H1 (cell line): ENCODE results near the gene FHIT. TPM values are rescaled to one million over a fixed set of nuclear protein-coding genes. Genes with fewer than 3 reads are reported as not detected.

ENCODE experiments used
- CTCF ChIA-PET: fragments of 300-600 bp; sonication (Branson Sonifier 250); formaldehyde crosslinking; loops from one replicate; lab custom pipeline; 2021; ENCODE audit not compliant: partially characterized antibody; lab: Charles Lee
- POLR2A ChIA-PET: fragments of 300-600 bp; sonication (Branson Sonifier 250); formaldehyde crosslinking; loops from one replicate; lab custom pipeline; 2021; ENCODE audit warnings: inconsistent platforms; ENCODE audit not compliant: partially characterized antibody; lab: Charles Lee
- DNase-seq, 2 experiments: peaks; one replicate each; pipeline versions ENCODE4 v3.0.0 to v3.0.0-alpha.2; 2010 to 2022; ENCODE audit warnings: low spot score in 2 of 2, low read depth in 1 of 2, mixed read lengths in 1 of 2
- FAIRE-seq: peaks from 2 replicates; lab custom pipeline; 2011; peaks lifted over from hg19 to GRCh38; lab: Jason Lieb, UNC
- H2AFZ ChIP-seq: 2 replicates; pipeline ENCODE4 v1.8.1; 2012; ENCODE audit warnings: low read length, inconsistent platforms
- H2AK5ac ChIP-seq: 2 replicates; pipeline ENCODE4 v1.6.1; 2013; ENCODE audit warnings: low read depth, low read length
- H2BK120ac ChIP-seq: replicated peaks from 2 replicates; pipeline ENCODE3; 2013; ENCODE audit warnings: low read depth, low read length, inconsistent platforms
- H2BK12ac ChIP-seq: 2 replicates; pipeline ENCODE4 v1.6.1; 2013; ENCODE audit warnings: low read depth, low read length
- H2BK15ac ChIP-seq: 2 replicates; pipeline ENCODE4 v1.6.1; 2013; ENCODE audit warnings: low read length
- H2BK20ac ChIP-seq: 2 replicates; pipeline ENCODE4 v1.6.1; 2013; ENCODE audit warnings: low read length
- H2BK5ac ChIP-seq: 2 replicates; pipeline ENCODE4 v1.6.1; 2013; ENCODE audit warnings: low read depth, low read length
- H3K14ac ChIP-seq: 2 replicates; pipeline ENCODE4 v1.6.1; 2013; ENCODE audit warnings: inconsistent platforms; ENCODE audit not compliant: insufficient read length
- H3K18ac ChIP-seq: 2 replicates; pipeline ENCODE4 v1.6.1; 2013; ENCODE audit warnings: low read length; ENCODE audit errors: extremely low read depth
- H3K23ac ChIP-seq: 2 replicates; pipeline ENCODE4 v1.6.1; 2013; ENCODE audit warnings: inconsistent platforms; ENCODE audit not compliant: insufficient read length
- H3K23me2 ChIP-seq: 2 replicates; pipeline ENCODE4 v1.6.1; 2013; ENCODE audit warnings: low read depth, low read length
- H3K27ac ChIP-seq: 2 replicates; pipeline ENCODE4 v1.6.1; 2011; ENCODE audit warnings: low read depth, low read length, inconsistent platforms
- H3K27me3 ChIP-seq, 4 experiments: replicated peaks in 1 of 4; 1 replicate in 1 of 4; 2 replicates in 3 of 4; pipeline versions ENCODE4 v1.6.1 to v1.8.1; 2011 to 2013; ENCODE audit warnings: low read length in 3 of 4, mild to moderate bottlenecking in 3 of 4, inconsistent platforms in 2 of 4, mixed read lengths in 2 of 4, moderate library complexity in 1 of 4; ENCODE audit not compliant: control insufficient read depth in 3 of 4, insufficient read depth in 3 of 4; ENCODE audit errors: extremely low read depth in 1 of 4
- H3K36me3 ChIP-seq, 4 experiments: 2 replicates each; pipeline versions ENCODE4 v1.6.1 to v1.8.1; 2011 to 2013; ENCODE audit warnings: mild to moderate bottlenecking in 4 of 4, low read length in 3 of 4, moderate library complexity in 2 of 4, control low read depth in 1 of 4, inconsistent platforms in 1 of 4; ENCODE audit not compliant: insufficient read depth in 4 of 4, control insufficient read depth in 2 of 4
- H3K4ac ChIP-seq: replicated peaks from 2 replicates; pipeline ENCODE3; 2013; ENCODE audit warnings: low read length, low read depth, mixed read lengths, inconsistent platforms; ENCODE audit not compliant: insufficient read length
- H3K4me1 ChIP-seq, 4 experiments: replicated peaks in 1 of 4; 1 replicate in 1 of 4; 2 replicates in 3 of 4; pipeline versions ENCODE4 v1.6.1 to v1.8.1; 2011 to 2013; ENCODE audit warnings: low read length in 3 of 4, inconsistent platforms in 2 of 4, mixed read lengths in 1 of 4; ENCODE audit not compliant: insufficient read depth in 4 of 4, control insufficient read depth in 3 of 4
- H3K4me2 ChIP-seq, 2 experiments: 2 replicates each; pipeline versions ENCODE4 v1.6.1 to v1.8.1; 2011 to 2013; ENCODE audit warnings: low read depth in 2 of 2, low read length in 2 of 2, control low read depth in 1 of 2, inconsistent platforms in 1 of 2, mild to moderate bottlenecking in 1 of 2; ENCODE audit not compliant: insufficient read depth in 1 of 2
- H3K4me3 ChIP-seq, 4 experiments: fragments of 200-600, 300-600 bp in 1 of 4; sonication (generic), shearing (Covaris generic), sonication (Bioruptor Twin) in 1 of 4; 2 replicates each; pipeline versions ENCODE4 v1.5.1 to v1.8.1; 2011 to 2016; ENCODE audit warnings: low read length in 4 of 4, low read depth in 3 of 4, control low read depth in 2 of 4, inconsistent platforms in 2 of 4, mild to moderate bottlenecking in 2 of 4, mixed read lengths in 1 of 4, moderate library complexity in 1 of 4; ENCODE audit not compliant: insufficient read depth in 2 of 4; ENCODE audit errors: extremely low read depth in 1 of 4
- H3K56ac ChIP-seq: replicated peaks from 2 replicates; pipeline ENCODE3; 2013; ENCODE audit warnings: low read depth, mild to moderate bottlenecking, mixed read lengths, low read length, inconsistent platforms; ENCODE audit not compliant: insufficient read length
- H3K79me1 ChIP-seq: 2 replicates; pipeline ENCODE4 v1.6.1; 2013; ENCODE audit warnings: low read depth, low read length, control low read depth
- H3K79me2 ChIP-seq, 2 experiments: 2 replicates each; pipeline versions ENCODE4 v1.6.1 to v1.8.1; 2012 to 2013; ENCODE audit warnings: low read length in 2 of 2, mild to moderate bottlenecking in 2 of 2, inconsistent platforms in 1 of 2; ENCODE audit not compliant: insufficient read depth in 2 of 2, control insufficient read depth in 1 of 2
- H3K9ac ChIP-seq, 4 experiments: replicated peaks in 1 of 4; 1 replicate in 1 of 4; 2 replicates in 3 of 4; pipeline versions ENCODE4 v1.6.1 to v1.8.1; 2011 to 2013; ENCODE audit warnings: low read depth in 3 of 4, low read length in 3 of 4, control low read depth in 2 of 4, mild to moderate bottlenecking in 2 of 4, moderate library complexity in 2 of 4, inconsistent platforms in 1 of 4; ENCODE audit errors: extremely low read depth in 1 of 4
- H3K9me3 ChIP-seq, 2 experiments: 2 replicates each; pipeline versions ENCODE4 v1.6.1 to v1.8.1; 2012 to 2013; ENCODE audit warnings: mild to moderate bottlenecking in 2 of 2, moderate library complexity in 2 of 2, control low read depth in 1 of 2, inconsistent platforms in 1 of 2, low read depth in 1 of 2, low read length in 1 of 2, mixed read lengths in 1 of 2; ENCODE audit not compliant: insufficient read depth in 2 of 2
- H4K20me1 ChIP-seq, 2 experiments: replicated peaks in 1 of 2; 2 replicates each; pipeline versions ENCODE3 to v1.8.1; 2011 to 2013; ENCODE audit warnings: inconsistent platforms in 2 of 2, low read length in 2 of 2, mild to moderate bottlenecking in 1 of 2; ENCODE audit not compliant: insufficient read depth in 2 of 2, control insufficient read depth in 1 of 2
- H4K5ac ChIP-seq: 2 replicates; pipeline ENCODE4 v1.6.1; 2013; ENCODE audit warnings: low read length, low read depth, mixed read lengths, inconsistent platforms; ENCODE audit not compliant: insufficient read length
- H4K8ac ChIP-seq: 2 replicates; pipeline ENCODE4 v1.8.0; 2013; ENCODE audit warnings: mild to moderate bottlenecking, moderate library complexity, low read length, inconsistent platforms; ENCODE audit not compliant: insufficient read depth; ENCODE audit errors: extremely low read depth
- H4K91ac ChIP-seq: replicated peaks from 2 replicates; pipeline ENCODE3; 2013; ENCODE audit warnings: low read length, mixed read lengths, inconsistent platforms; ENCODE audit not compliant: insufficient read length
- EGR1 ChIP-seq: IDR thresholded peaks from 2 replicates; pipeline ENCODE4 v1.6.1; 2011; ENCODE audit warnings: low read depth, low read length, borderline replicate concordance
- JUND ChIP-seq: IDR thresholded peaks from 2 replicates; pipeline ENCODE4 v1.6.1; 2011; ENCODE audit warnings: mild to moderate bottlenecking, improper control_type of control experiment, low read length
- RAD21 ChIP-seq, 2 experiments: IDR thresholded peaks in 1 of 2; conservative IDR thresholded peaks in 1 of 2; 2 replicates each; pipeline ENCODE4 v1.6.1; 2011; ENCODE audit warnings: low read depth in 2 of 2, low read length in 2 of 2, improper control_type of control experiment in 1 of 2, inconsistent platforms in 1 of 2, mild to moderate bottlenecking in 1 of 2, moderate library complexity in 1 of 2
- SIRT6 ChIP-seq: IDR thresholded peaks from one replicate; pipeline ENCODE4 v1.7.1; 2012; ENCODE audit warnings: low read length, inconsistent platforms
- SIX5 ChIP-seq: IDR thresholded peaks from 2 replicates; pipeline ENCODE4 v1.6.1; 2011; ENCODE audit warnings: mild to moderate bottlenecking, low read depth, low read length
- SP2 ChIP-seq: IDR thresholded peaks from 2 replicates; pipeline ENCODE4 v1.6.1; 2012; ENCODE audit warnings: mild to moderate bottlenecking, low read length, inconsistent platforms
- WGBS, 2 experiments: shearing (Covaris generic) in 1 of 2; methylation state at CpG; one replicate each; pipeline versions ENCODE4 v1.1.6 to v1.1.7; 2013 to 2015; ENCODE audit warnings: low lambda C conversion rate in 2 of 2, mixed read lengths in 2 of 2, inconsistent platforms in 1 of 2, low coverage in 1 of 2, missing lambda C conversion rate in 1 of 2; ENCODE audit not compliant: insufficient replicate concordance in 2 of 2, insufficient coverage in 1 of 2, insufficient read length in 1 of 2; ENCODE audit errors: extremely low coverage in 1 of 2, missing lambda C conversion rate in 1 of 2; 5-methylcytosine and 5-hydroxymethylcytosine counted together
- polyA plus RNA-seq, 7 experiments: library from polyadenylated mRNA; depleted of rRNA in 3 of 7; stranded (reverse) in 5 of 7; unstranded in 2 of 7; fragments of >200 nt in 5 of 7; fragments of 200-250 nt in 2 of 7; gene quantifications; 1 replicate in 5 of 7; 2 replicates in 1 of 7; 4 replicates in 1 of 7; pipeline versions ENCODE4 v1.2.1 to v1.2.3, GENCODE V29; 2011 to 2013; ENCODE audit warnings: missing spikeins in 2 of 7, mixed read lengths in 2 of 7
- total RNA-seq: library from RNA; stranded (reverse); fragmentation: NEBNext Ultra II Directional; extraction: Animal tissue kit (Norgen Biotek cat#: 25700); gene quantifications from 2 replicates; pipeline ENCODE4 v1.2.1, GENCODE V29; 2021

FHIT gene
- total and polyA plus RNA-seq, 2 of the 8 experiments (the other 6 are each of a cell fraction or from before 2014, with no cell fraction given), result 1.2 to 3.2 TPM

GRCh38 chr3:60169755-60170154 lies 1081.5 kb downstream of the FHIT start:
- no peak overlapping the region for H3K4me2 ChIP-seq
- H3K23me2 ChIP-seq, result no peaks in the 10 kb centered on the region
- no peaks in the 10 kb centered on the region for H3K36me3 ChIP-seq
- TF ChIP-seq SIX5 (no peak), JUND (no peak), SP2 (no peak), RAD21 (IDR thresholded peaks at IDR 0.05 in 1 of 2, conservative IDR thresholded peaks at IDR 0.05 in 1 of 2; ENCODE audit: low read depth in 2 of 2, low read length in 2 of 2) (no peak), SIRT6 (no peak), EGR1 (no peak)
- H3K9me3 ChIP-seq, result no peaks in the 10 kb centered on the region
- H4K91ac ChIP-seq, result no peak overlapping the region
- FAIRE-seq (no peak), DNase-seq (no peak)
- no peak overlapping the region for H4K8ac ChIP-seq
- H2AFZ ChIP-seq, result no peak overlapping the region
- no peak overlapping the region for H2AK5ac ChIP-seq
- H3K9ac ChIP-seq, result no peak overlapping the region
- WGBS, 2 experiments, result 89% methylated on average over 5 of the region's 5 CpGs; no CpG with 5 or more reads in 1 of the 2 experiments
- no peak overlapping the region for H4K5ac ChIP-seq
- no peak overlapping the region for H2BK5ac ChIP-seq
- H2BK20ac ChIP-seq, result no peak overlapping the region
- no peak overlapping the region for H2BK120ac ChIP-seq
- H3K4me1 ChIP-seq, result no peaks in the 10 kb centered on the region
- no peaks in the 10 kb centered on the region for H3K27me3 ChIP-seq
- ChIA-PET CTCF (no interaction called here), POLR2A (no interaction called here)
- no peak overlapping the region for H3K18ac ChIP-seq
- H3K79me2 ChIP-seq, result no peaks in the 10 kb centered on the region
- no peak overlapping the region for H3K14ac ChIP-seq
- no peak overlapping the region for H2BK12ac ChIP-seq
- no peak overlapping the region for H2BK15ac ChIP-seq
- no peak overlapping the region for H3K23ac ChIP-seq
- H3K56ac ChIP-seq, result no peak overlapping the region
- H3K4me3 ChIP-seq, result no peak overlapping the region
- no peak overlapping the region for H3K27ac ChIP-seq
- H3K79me1 ChIP-seq, result no peaks in the 10 kb centered on the region
- H4K20me1 ChIP-seq, result no peaks in the 10 kb centered on the region
- H3K4ac ChIP-seq, result no peak overlapping the region
